HG03045 (cell line): Measurements from ENCODE around the gene OSGIN1.

Source experiments
- ATAC-seq: cut with Tn5 transposase; IDR thresholded peaks from one replicate; pipeline ENCODE4 v1.9.1; 2021; ENCODE audit warnings: mild to moderate bottlenecking, moderate library complexity; ENCODE audit not compliant: unreplicated experiment

OSGIN1 gene

GRCh38 chr16:83925957-83926725, 26.9 kb upstream of the OSGIN1 start:
- ATAC-seq, result no peak

- no peak for ATAC-seq
Measured at GRCh38 chr16:83926726-83927397, 26.2 kb upstream of the OSGIN1 start.

DNA sequence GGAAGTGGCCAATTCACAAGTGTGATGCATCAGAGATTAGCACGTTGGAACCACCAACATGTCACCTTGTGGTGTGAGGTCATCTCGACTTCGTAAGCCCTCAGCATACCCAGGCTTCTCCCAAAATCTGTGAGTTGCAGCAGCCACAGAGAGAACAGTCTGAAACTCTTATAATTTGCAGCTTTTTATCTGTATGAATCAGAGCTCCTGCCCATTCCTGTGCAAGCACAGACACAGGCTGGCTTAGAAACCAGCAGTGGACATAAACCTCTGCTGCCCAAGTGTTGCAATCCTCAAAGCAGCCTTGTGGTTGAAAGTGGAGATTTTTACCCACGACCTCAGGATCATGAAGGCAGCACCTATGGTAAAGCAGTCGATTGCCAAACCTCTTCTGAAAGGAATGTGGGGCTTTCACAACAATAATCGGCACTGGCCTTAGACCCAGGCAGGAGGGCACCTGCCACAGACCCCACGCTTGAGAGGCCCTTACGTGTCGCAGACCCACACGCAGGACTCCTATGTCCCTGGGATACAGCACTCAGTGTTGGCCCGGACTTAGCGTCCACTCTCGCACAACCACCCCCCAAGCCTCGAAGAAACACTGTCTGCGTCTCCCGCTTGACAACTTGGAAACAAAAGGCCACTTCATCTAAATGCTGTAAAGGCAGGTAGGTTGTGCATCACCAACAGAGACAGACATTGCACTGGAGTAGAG, 24.5 kb upstream of the OSGIN1 start:
- no peak for ATAC-seq

DNA sequence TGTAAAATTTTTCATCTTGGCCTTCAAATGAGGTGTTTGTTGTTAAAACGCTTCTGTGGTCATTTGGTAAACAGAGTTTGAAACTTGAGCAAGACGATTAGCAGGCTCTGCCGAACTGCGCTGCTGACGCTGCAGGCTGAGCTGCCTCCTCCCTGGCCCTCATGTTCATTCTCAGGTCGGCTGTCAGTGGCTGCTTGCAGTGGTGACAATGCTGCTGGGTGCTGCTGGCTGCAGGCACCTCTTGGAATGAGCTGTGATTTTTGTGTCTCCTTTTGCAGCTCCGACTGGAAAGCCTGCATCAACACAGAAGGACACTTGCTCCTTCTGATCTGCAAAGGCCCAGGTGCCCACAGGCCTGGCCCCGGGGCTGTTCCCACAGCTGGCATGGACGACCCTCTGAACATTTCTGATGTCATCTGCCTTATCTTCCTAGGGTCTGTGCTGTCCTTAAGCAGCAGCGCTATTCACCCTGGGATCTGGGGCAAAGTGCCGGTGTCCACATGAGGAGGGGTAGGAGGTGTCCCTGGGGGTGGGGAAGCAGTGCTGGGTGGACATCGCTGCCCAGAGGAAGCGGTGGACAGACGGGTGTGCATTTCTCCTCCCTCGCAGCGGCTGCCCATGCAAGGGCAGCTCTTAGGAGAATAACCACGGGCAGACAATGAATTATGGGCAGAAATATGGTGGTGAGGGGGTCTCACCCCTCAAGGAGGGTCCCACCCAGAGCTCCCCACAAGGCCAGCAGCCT, 23.1 kb upstream of the OSGIN1 start:
- no peak for ATAC-seq

DNA sequence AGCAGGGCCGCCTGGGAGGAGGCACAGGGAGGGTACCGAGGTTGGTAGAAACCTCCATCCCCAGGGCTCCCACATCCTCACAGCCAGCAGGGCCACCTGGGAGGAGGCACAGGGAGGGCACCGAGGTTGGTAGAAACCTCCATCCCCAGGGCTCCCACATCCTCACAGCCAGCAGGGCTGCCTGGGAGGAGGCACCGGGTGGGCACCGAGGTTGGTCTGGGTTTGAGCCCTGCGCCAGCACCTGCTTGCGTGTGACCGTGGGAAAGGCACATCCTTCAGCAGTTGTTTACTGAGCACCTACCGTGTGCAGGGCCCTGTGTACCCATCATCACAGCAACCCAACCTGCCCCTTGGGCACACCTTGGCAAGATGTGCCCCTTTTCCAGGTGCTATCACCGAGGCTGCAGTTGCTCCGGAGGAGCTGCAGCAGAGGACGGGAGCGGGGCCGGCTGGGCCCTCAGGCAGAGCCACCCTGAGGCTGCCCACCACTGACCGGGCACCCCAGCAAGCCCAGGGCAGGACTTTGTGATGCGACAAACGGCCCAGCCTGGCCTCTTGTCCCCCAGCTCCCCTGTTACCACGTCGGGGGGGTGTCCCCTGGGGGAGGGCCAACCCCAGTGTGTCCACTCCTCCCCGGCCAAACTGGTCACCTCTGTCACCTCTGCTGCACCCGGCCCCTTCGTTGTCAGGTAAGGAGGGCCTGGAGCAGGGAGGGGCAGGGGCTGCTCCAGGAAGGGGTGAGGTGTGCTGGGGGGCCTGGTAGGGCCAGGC, 22.1 kb upstream of the OSGIN1 start:
- no peak for ATAC-seq

DNA sequence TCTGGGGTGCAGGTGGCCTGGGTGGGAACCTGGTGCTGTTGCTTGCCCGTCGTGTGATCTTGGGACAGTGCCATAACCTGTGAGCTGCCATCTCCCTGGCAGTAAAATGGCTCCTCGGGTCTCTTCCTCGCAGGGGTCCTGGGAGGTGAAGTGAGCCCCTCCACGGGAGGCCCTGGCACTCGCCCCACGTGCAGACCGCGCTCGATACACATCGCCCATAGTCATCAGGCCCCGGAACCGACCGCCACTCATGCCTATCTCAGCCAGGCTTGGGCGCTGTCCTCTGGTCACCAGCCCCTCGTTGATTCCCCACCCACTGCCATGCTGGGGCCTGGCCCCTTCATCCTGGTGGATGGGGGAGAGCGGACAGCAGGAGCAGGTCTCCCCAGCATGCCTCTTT, 21.5 kb upstream of the OSGIN1 start:
- no peak for ATAC-seq

DNA sequence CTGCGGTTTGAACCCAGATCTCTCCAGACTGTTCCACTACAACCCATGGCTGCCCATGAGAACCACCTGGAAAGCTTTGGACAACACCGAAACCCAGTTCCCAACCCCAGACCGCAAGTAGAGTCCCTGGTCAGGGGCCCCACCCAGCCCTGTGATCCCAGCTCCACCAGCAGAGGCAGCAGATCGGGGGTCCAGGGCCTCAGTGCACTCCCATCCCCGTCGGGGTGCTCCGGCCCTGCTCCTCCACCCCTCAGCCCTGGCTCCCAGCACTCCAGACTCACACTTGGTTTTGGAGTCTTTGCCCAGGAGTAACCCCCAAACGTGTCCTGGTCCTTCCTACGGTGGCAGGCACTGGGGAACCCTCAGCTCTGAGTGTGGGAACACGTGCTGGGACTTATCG, 20.7 kb upstream of the OSGIN1 start:
- no peak for ATAC-seq

DNA sequence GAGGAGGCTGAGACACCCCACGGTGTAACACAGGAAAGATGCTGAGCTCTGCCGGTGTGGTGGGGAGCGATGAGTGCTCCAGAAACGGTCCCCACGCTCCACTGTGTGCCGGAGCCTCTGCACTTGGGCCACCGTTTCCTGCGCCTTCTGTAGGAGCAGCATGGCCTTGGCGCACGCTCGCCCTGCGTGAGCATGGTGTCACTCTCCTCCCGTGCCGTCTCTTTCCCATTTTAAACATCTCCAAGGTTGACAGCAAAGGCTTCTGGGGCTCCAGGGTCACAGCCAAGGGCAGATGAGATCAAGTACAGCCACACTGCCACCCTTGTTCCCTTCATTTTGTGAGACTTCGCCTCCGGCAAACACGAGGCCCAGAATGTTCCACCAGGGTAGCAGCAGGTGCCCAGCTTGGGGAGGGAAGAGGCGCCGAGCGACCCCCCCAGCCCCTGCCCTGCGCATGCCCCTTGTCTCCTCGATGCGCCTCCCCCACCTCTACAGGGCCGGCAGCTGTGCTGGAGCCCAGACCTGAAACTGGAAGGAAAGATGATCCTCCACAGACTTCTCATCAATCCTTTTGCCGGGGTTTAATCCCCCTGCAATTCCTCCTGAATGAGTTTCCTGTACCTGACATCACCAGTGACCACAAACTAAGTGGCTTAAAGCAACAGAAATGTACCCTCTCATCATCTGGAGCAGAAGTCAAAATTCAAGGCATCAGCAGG, 19.9 kb upstream of the OSGIN1 start:
- no peak for ATAC-seq

GRCh38 chr16:83933885-83934683, 19.0 kb upstream of the OSGIN1 start:
- ATAC-seq, result no peak

GRCh38 chr16:83934684-83934977, 18.4 kb upstream of the OSGIN1 start:
- no peak for ATAC-seq

DNA sequence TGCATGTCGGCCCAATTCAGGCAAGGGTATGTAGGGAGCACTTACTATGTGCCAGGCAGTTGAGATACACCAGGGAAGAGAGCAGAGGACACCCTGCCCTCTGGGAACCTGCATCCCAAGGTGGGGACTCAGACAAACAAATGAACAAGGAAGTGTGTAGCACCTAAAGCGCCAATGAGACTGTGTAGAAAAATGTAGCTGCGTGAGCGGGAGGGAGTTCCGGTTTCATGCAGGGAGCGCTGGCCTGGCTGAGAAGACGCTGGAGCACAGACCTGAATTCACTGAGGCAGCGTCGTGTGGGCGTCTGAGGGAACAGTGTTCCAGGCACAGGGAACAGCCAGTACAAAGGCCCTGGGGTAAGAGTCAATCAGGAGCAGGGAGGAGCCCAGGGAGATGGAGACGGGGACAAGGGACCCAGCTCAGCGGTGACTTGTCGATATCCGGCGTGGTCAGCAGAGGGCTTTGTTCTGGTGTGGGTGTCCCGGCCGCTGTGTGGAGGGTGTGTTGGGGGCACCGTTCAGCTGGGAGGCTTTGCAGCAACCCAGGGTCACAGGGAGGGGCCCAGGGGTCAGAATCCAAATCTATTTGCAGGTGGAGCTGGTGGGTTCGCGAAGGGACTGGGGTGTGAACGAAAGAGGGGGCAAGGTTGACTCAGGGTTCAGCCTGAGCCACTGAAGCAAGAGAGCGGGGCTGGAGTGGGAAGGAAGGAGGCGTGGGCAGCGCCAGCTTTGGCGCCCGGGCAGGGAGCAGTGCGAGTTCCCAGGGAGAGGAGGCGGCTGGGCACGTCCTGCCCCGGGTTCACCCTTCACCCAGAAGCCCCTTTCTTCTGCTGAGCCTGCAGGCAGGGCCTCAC, 17.8 kb upstream of the OSGIN1 start:
- ATAC-seq, result no peak

- no peak for ATAC-seq
Measured at GRCh38 chr16:83935858-83936255, 17.2 kb upstream of the OSGIN1 start.

- no peak for ATAC-seq
Measured at GRCh38 chr16:83936581-83937165, 16.4 kb upstream of the OSGIN1 start.

GRCh38 chr16:83937267-83937666, 15.8 kb upstream of the OSGIN1 start:
- no peak for ATAC-seq

GRCh38 chr16:83937922-83938885, 14.8 kb upstream of the OSGIN1 start:
- ATAC-seq, result no peak

DNA sequence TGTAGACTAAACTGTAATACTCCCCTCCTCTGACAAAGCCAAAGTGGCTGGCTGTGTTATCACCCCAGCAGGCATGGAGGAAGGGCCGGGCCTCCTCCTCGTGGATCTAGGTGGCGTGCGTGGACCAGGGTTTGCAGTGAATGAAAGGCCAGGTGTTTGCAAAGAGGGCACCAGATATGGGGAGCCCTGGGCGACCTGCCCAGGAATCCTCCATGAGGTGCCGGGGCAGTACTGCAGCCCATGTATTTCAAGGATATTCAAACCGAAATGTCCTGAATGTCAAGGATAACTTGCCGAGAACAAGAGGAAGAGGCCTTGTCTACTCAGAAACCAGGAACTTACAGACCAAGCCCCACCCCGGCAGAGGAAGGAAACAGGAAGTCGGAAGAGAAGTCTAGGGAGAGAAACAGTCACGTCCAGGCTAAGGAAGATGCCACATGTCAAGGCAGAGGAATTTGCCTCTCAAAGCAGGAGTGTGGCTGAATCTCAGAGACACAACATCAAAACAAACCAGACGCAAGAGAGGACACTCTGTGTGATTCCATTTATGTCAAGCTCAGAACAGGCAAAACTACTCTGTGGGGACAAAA, 13.7 kb upstream of the OSGIN1 start:
- no peak for ATAC-seq
